ENCODE data around the gene HSPA9.

HSPA9 gene

DNA sequence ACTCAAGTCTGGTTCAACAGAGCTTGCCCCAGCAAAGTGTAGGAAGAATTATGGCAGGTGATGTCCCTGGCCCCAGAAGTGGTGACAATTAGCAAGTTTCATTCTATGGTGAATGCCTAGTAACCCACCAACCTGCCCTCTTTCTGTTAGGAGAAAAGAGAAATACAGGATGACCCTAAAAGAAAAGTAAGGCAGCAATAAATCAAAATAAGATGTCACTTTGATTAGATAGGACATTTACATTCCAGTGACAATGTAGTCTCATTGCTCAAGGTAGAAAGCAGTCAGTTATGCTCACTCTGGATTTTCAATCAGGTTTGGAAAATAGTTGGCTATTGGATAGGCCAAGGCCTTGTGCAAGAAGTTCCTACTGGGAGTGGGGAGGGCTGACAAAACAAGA is 5.6 kb upstream of the HSPA9 start:
- no peaks in the 10 kb centered on the region for H4K20me1 ChIP-seq (ENCODE audit: insufficient read depth)
- TF ChIP-seq CTCF (conservative IDR thresholded peaks at IDR 0.05; ENCODE audit: low read depth, low read length), result no peak
- H3K79me2 ChIP-seq (ENCODE audit: insufficient read depth, low read depth), result no peaks in the 10 kb centered on the region
- H3K4me3 ChIP-seq (IDR thresholded peaks at IDR 0.05; ENCODE audit: insufficient read depth, low read depth, low read length), result no peak overlapping the region
- H3K9ac ChIP-seq, result no peak overlapping the region
- H3K4me2 ChIP-seq, result no peak overlapping the region
- no peaks in the 10 kb centered on the region for H3K36me3 ChIP-seq (ENCODE audit: insufficient read depth)
- no peak overlapping the region for H2AFZ ChIP-seq (ENCODE audit: low read depth)
- no peaks in the 10 kb centered on the region for H3K27me3 ChIP-seq (ENCODE audit: insufficient read depth, low read depth)
- H3K4me1 ChIP-seq (ENCODE audit: low read depth, poor library complexity, severe bottlenecking), result peaks cover 4% of the 10 kb centered on the region
- no peak overlapping the region for H3K27ac ChIP-seq

DNA sequence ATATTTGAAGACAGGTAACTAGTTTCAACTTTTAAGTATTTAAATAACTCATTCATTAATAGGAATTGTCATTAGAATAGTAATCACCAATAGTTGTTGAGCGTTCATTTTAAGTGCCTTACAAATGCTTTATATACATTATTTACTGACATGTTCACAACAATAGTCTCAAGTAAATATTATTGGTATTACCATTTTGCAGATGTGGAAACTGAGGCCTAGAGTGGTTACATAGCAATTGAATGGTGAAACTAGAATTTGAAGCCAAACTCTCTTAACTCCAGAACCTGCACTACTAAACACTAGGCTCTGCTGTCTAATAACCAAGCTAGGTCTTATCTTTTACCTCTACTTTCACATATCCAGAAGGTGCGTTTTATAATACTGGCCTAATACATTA is 4.8 kb upstream of the HSPA9 start:
- no peak overlapping the region for H3K9ac ChIP-seq
- no peak overlapping the region for H3K4me2 ChIP-seq
- no peaks in the 10 kb centered on the region for H3K27me3 ChIP-seq (ENCODE audit: insufficient read depth, low read depth)
- no peak overlapping the region for H2AFZ ChIP-seq (ENCODE audit: low read depth)
- peaks cover 5% of the 10 kb centered on the region for H3K4me1 ChIP-seq (ENCODE audit: low read depth, poor library complexity, severe bottlenecking)
- TF ChIP-seq CTCF (conservative IDR thresholded peaks at IDR 0.05; ENCODE audit: low read depth, low read length), result no peak
- H4K20me1 ChIP-seq (ENCODE audit: insufficient read depth), result no peaks in the 10 kb centered on the region
- peaks cover 5% of the 10 kb centered on the region for H3K79me2 ChIP-seq (ENCODE audit: insufficient read depth, low read depth)
- no peaks in the 10 kb centered on the region for H3K36me3 ChIP-seq (ENCODE audit: insufficient read depth)
- no peak overlapping the region for H3K4me3 ChIP-seq (IDR thresholded peaks at IDR 0.05; ENCODE audit: insufficient read depth, low read depth, low read length)
- H3K27ac ChIP-seq, result no peak overlapping the region

GRCh38 chr5:138579517-138579863 is 4.3 kb upstream of the HSPA9 start:
- H3K36me3 ChIP-seq (ENCODE audit: insufficient read depth), result no peaks in the 10 kb centered on the region
- no peak overlapping the region for H3K4me3 ChIP-seq (IDR thresholded peaks at IDR 0.05; ENCODE audit: insufficient read depth, low read depth, low read length)
- TF ChIP-seq CTCF (conservative IDR thresholded peaks at IDR 0.05; ENCODE audit: low read depth, low read length), result 0 out of 2 replicates have a peak, but pooled peaks have one; percentile 7
- H3K9ac ChIP-seq, result no peak overlapping the region
- H3K27me3 ChIP-seq (ENCODE audit: insufficient read depth, low read depth), result no peaks in the 10 kb centered on the region
- H3K4me1 ChIP-seq (ENCODE audit: low read depth, poor library complexity, severe bottlenecking), result peaks cover 5% of the 10 kb centered on the region
- H3K79me2 ChIP-seq (ENCODE audit: insufficient read depth, low read depth), result peaks cover 10% of the 10 kb centered on the region
- no peaks in the 10 kb centered on the region for H4K20me1 ChIP-seq (ENCODE audit: insufficient read depth)
- no peak overlapping the region for H3K27ac ChIP-seq
- peak overlapping the region; percentile 7; the same call in 1 of the 2 replicates for H2AFZ ChIP-seq (ENCODE audit: low read depth)
- H3K4me2 ChIP-seq, result no peak overlapping the region

GRCh38 chr5:138577452-138577851 is 2.3 kb upstream of the HSPA9 start:
- H3K4me3 ChIP-seq (IDR thresholded peaks at IDR 0.05; ENCODE audit: insufficient read depth, low read depth, low read length), result no peak overlapping the region
- TF ChIP-seq CTCF (conservative IDR thresholded peaks at IDR 0.05; ENCODE audit: low read depth, low read length), result no peak
- peaks cover 22% of the 10 kb centered on the region for H3K4me1 ChIP-seq (ENCODE audit: low read depth, poor library complexity, severe bottlenecking)
- H3K9ac ChIP-seq, result no peak overlapping the region
- H3K79me2 ChIP-seq (ENCODE audit: insufficient read depth, low read depth), result peaks cover 30% of the 10 kb centered on the region
- H3K36me3 ChIP-seq (ENCODE audit: insufficient read depth), result peaks cover 14% of the 10 kb centered on the region; the same call in 1 of the 2 replicates
- no peak overlapping the region for H2AFZ ChIP-seq (ENCODE audit: low read depth)
- no peaks in the 10 kb centered on the region for H4K20me1 ChIP-seq (ENCODE audit: insufficient read depth)
- H3K27ac ChIP-seq, result no peak overlapping the region
- no peaks in the 10 kb centered on the region for H3K27me3 ChIP-seq (ENCODE audit: insufficient read depth, low read depth)
- H3K4me2 ChIP-seq, result no peak overlapping the region
